CD4-positive, alpha-beta T cell treated with Interleukin-10 for 1 hour (primary cell): Measurements from ENCODE around the gene SCFD1.
"Not testable (repeated sequence)": the region's sequence is repeated elsewhere in the genome, so short reads cannot be mapped to it uniquely, and the experiment has no call there.

Experiments used
- DNase-seq: peaks from one replicate; pipeline ENCODE4 v3.0.0-alpha.2; 2020

SCFD1 gene

GRCh38 chr14:30680776-30681175 is 58.7 kb downstream of the SCFD1 start:
- DNase-seq, result not testable (repeated sequence)

GRCh38 chr14:30681752-30682355 is 59.7 kb downstream of the SCFD1 start:
- DNase-seq, result no peak

GRCh38 chr14:30690487-30691355 is 68.6 kb downstream of the SCFD1 start:
- peak; percentile 67 for DNase-seq

- no peak for DNase-seq
Measured at GRCh38 chr14:30691751-30692398, 69.8 kb downstream of the SCFD1 start.

- DNase-seq, result no peak
Measured at GRCh38 chr14:30692669-30693068, 70.5 kb downstream of the SCFD1 start.

GRCh38 chr14:30698463-30698862 is 76.3 kb downstream of the SCFD1 start:
- no peak for DNase-seq

- no peak for DNase-seq
Measured at GRCh38 chr14:30706704-30707103, 84.6 kb downstream of the SCFD1 start.

- DNase-seq, result no peak
Measured at GRCh38 chr14:30708157-30708556, 86.0 kb downstream of the SCFD1 start.

- DNase-seq, result no peak
Measured at GRCh38 chr14:30709201-30709600, 87.1 kb downstream of the SCFD1 start.

- DNase-seq, result no peak
Measured at GRCh38 chr14:30710876-30711275, 88.8 kb downstream of the SCFD1 start.

- no peak for DNase-seq
Measured at GRCh38 chr14:30719137-30719536, 97.0 kb downstream of the SCFD1 start.

- no peak for DNase-seq
Measured at GRCh38 chr14:30725763-30726162, 103.6 kb downstream of the SCFD1 start.

- no peak for DNase-seq
Measured at GRCh38 chr14:30728471-30728870, 106.4 kb downstream of the SCFD1 start.

GRCh38 chr14:30737916-30738315 is 115.8 kb downstream of the SCFD1 start:
- DNase-seq, result no peak

GRCh38 chr14:30738978-30739377 is 116.9 kb downstream of the SCFD1 start:
- DNase-seq, result no peak

GRCh38 chr14:30748343-30748742 is 126.2 kb downstream of the SCFD1 start:
- DNase-seq, result no peak

GRCh38 chr14:30751646-30752416 is 129.7 kb downstream of the SCFD1 start:
- DNase-seq, result peak; percentile 1

- DNase-seq, result no peak
Measured at GRCh38 chr14:30753452-30753851, 131.3 kb downstream of the SCFD1 start.

GRCh38 chr14:30754778-30755177 is 132.7 kb downstream of the SCFD1 start:
- DNase-seq, result no peak

GRCh38 chr14:30756594-30756993 is 134.5 kb downstream of the SCFD1 start:
- DNase-seq, result no peak

- no peak for DNase-seq
Measured at GRCh38 chr14:30757082-30757481, 135.0 kb downstream of the SCFD1 start.

- no peak for DNase-seq
Measured at GRCh38 chr14:30759172-30760125, 137.3 kb downstream of the SCFD1 start.
